Nephron (organoid): ENCODE measurements around the gene PLEKHG2.
A peak's percentile ranks its signal among the peaks of the same experiment; 100 is the strongest.

ENCODE experiments used
- H3K27ac Mint-ChIP-seq, 3 experiments: 2 replicates each; pipeline ENCODE4 v1.8.0; 2020; ENCODE audit warnings: mixed read lengths in 3 of 3, mild to moderate bottlenecking in 2 of 3, moderate library complexity in 1 of 3
- H3K27me3 Mint-ChIP-seq: 2 replicates; pipeline ENCODE4 v1.8.0; 2021; ENCODE audit warnings: low read depth, mild to moderate bottlenecking, moderate library complexity, mixed read lengths
- H3K36me3 Mint-ChIP-seq: 2 replicates; pipeline ENCODE4 v1.8.0; 2020; ENCODE audit warnings: low read depth, mixed read lengths
- H3K4me1 Mint-ChIP-seq: 2 replicates; pipeline ENCODE4 v1.8.0; 2020; ENCODE audit warnings: mixed read lengths
- H3K4me3 Mint-ChIP-seq, 3 experiments: 2 replicates each; pipeline ENCODE4 v1.8.0; 2020; ENCODE audit warnings: mild to moderate bottlenecking in 3 of 3, mixed read lengths in 3 of 3, moderate library complexity in 2 of 3
- H3K9me3 Mint-ChIP-seq: 2 replicates; pipeline ENCODE4 v1.8.0; 2020; ENCODE audit warnings: mixed read lengths
- CTCF ChIP-seq, 3 experiments: fragments of 200-600 bp; sonication (generic); IDR thresholded peaks; one replicate each; pipeline ENCODE4 v1.5.0; 2021; ENCODE audit warnings: antibody characterized with exemption in 3 of 3; ENCODE audit not compliant: unreplicated experiment in 3 of 3

The PLEKHG2 gene

GRCh38 chr19:39471756-39472536 lies 59.5 kb downstream of the PLEKHG2 start:
- peaks cover 68% of the 10 kb centered on the region for H3K36me3 Mint-ChIP-seq
- no peaks in the 10 kb centered on the region for H3K9me3 Mint-ChIP-seq
- no peak overlapping the region for H3K4me3 Mint-ChIP-seq
- H3K27me3 Mint-ChIP-seq = no peaks in the 10 kb centered on the region
- H3K4me1 Mint-ChIP-seq = no peaks in the 10 kb centered on the region
- no peak for TF ChIP-seq CTCF (IDR thresholded peaks at IDR 0.05; ENCODE audit: unreplicated experiment in 3 of 3)
- H3K27ac Mint-ChIP-seq = no peak overlapping the region

DNA sequence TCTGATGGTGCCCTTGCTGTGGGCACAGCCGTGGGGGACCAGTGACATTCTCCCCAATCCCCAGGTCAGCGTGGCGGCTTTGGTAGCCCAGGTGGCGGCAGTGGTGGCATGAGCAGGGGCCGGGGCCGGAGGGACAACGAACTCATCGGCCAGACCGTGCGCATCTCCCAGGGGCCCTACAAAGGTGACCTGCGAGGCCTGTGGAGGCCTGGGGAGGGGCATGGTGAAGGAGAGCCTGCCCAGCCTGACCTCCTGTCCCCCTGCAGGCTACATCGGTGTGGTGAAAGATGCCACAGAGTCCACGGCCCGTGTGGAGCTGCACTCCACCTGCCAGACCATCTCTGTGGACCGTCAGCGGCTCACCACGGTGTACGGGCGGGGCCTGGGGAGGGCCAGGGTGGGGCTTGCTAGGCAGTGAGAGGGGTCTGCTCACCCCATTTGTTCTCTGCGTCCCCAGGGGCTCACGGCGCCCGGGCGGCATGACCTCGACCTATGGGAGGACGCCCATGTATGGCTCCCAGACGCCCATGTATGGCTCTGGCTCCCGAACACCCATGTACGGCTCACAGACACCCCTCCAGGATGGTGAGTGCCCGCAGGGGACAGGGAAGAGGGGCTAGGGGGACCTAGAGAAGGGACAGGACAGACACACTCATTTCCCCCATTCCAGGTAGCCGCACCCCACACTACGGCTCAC lies 60.4 kb downstream of the PLEKHG2 start:
- Mint-ChIP-seq H3K36me3 (peaks cover 65% of the 10 kb centered on the region), H3K4me3 (no peak overlapping the region), H3K9me3 (no peaks in the 10 kb centered on the region)

GRCh38 chr19:39473443-39473960 lies 61.0 kb downstream of the PLEKHG2 start:
- no peaks in the 10 kb centered on the region for H3K9me3 Mint-ChIP-seq

More for the DNA sequence above, 60.4 kb downstream of the PLEKHG2 start:
- Mint-ChIP-seq H3K27me3 (no peaks in the 10 kb centered on the region), H3K27ac (no peak overlapping the region), H3K4me1 (no peaks in the 10 kb centered on the region)
- no peak for TF ChIP-seq CTCF (IDR thresholded peaks at IDR 0.05; ENCODE audit: unreplicated experiment in 3 of 3)

GRCh38 chr19:39474139-39474620 lies 61.7 kb downstream of the PLEKHG2 start:
- no peaks in the 10 kb centered on the region for H3K9me3 Mint-ChIP-seq
- peak; percentile 62 to 65 (median 64) for TF ChIP-seq CTCF (IDR thresholded peaks at IDR 0.05; ENCODE audit: unreplicated experiment in 3 of 3)
- H3K4me3 Mint-ChIP-seq = no peak overlapping the region
- peaks cover 54% of the 10 kb centered on the region for H3K36me3 Mint-ChIP-seq
- H3K4me1 Mint-ChIP-seq = no peaks in the 10 kb centered on the region
- no peak overlapping the region for H3K27ac Mint-ChIP-seq
- H3K27me3 Mint-ChIP-seq = no peaks in the 10 kb centered on the region

More at GRCh38 chr19:39473443-39473960, 61.0 kb downstream of the PLEKHG2 start:
- Mint-ChIP-seq H3K27me3 (no peaks in the 10 kb centered on the region), H3K4me3 (no peak overlapping the region), H3K27ac (no peak overlapping the region), H3K36me3 (peaks cover 61% of the 10 kb centered on the region), H3K4me1 (no peaks in the 10 kb centered on the region)
- TF ChIP-seq CTCF (IDR thresholded peaks at IDR 0.05; ENCODE audit: unreplicated experiment in 3 of 3) = no peak

DNA sequence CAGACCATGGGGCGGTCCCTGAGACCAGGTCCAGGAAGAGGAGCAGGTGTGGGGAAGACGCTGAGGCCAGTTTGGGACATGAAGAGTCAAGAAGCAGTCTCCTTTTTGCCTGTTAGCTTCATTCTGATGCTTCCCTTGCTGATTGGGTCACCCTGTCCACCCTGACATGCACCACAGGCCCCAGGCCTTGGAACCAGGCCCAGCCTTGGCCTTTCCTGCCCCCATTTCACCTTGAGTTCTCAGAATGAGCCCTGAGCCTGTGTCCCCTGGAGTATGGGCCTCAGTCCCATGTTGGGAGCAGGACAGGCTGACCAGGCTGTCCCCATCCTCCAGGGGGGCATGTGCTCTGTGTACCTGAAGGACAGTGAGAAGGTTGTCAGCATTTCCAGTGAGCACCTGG lies 63.3 kb downstream of the PLEKHG2 start:
- H3K36me3 Mint-ChIP-seq = peaks cover 42% of the 10 kb centered on the region
- no peaks in the 10 kb centered on the region for H3K9me3 Mint-ChIP-seq
- no peak overlapping the region for H3K27ac Mint-ChIP-seq
- peaks cover 12% of the 10 kb centered on the region for H3K4me1 Mint-ChIP-seq
- no peaks in the 10 kb centered on the region for H3K27me3 Mint-ChIP-seq
- H3K4me3 Mint-ChIP-seq = no peak overlapping the region
- no peak for TF ChIP-seq CTCF (IDR thresholded peaks at IDR 0.05; ENCODE audit: unreplicated experiment in 3 of 3)
